Left ventricle myocardium inferior (tissue), 1 donor: ENCODE measurements around the gene ALAS1. TPM values are rescaled to one million over a fixed set of nuclear protein-coding genes. Genes with fewer than 3 reads are reported as not detected.

Source experiments
- DNase-seq: peaks from one replicate; pipeline ENCODE4 v3.0.0-alpha.2; 2020
- H3K27ac ChIP-seq: fragments of 200-600 bp; replicated peaks from 2 replicates; pipeline ENCODE4 v1.8.0; 2021
- H3K27me3 ChIP-seq: fragments of 200-600 bp; 2 replicates; pipeline ENCODE4 v1.8.0; 2021; ENCODE audit warnings: low read depth
- H3K36me3 ChIP-seq: fragments of 200-600 bp; 2 replicates; pipeline ENCODE4 v1.8.0; 2021
- H3K4me1 ChIP-seq: fragments of 200-600 bp; 2 replicates; pipeline ENCODE4 v1.8.0; 2021
- H3K4me3 ChIP-seq: fragments of 200-600 bp; 2 replicates; pipeline ENCODE4 v1.8.0; 2021; ENCODE audit warnings: mild to moderate bottlenecking, moderate library complexity
- H3K9me3 ChIP-seq: fragments of 200-600 bp; replicated peaks from 2 replicates; pipeline ENCODE4 v1.8.0; 2021
- CTCF ChIP-seq: fragments of 200-600 bp; IDR thresholded peaks from 2 replicates; pipeline ENCODE4 v1.8.0; 2021; ENCODE audit warnings: antibody characterized with exemption, mild to moderate bottlenecking, borderline replicate concordance
- intact Hi-C: fragments of 100-400 bp; cut with micrococcal nuclease; formaldehyde crosslinking; loops from one replicate; pipeline ENCODE4 v1.11.0; 2022
- total RNA-seq: library from RNA; stranded (reverse); fragmentation: NEBNext Ultra II Directional; extraction: Animal tissue kit (Norgen Biotek cat#: 25700); gene quantifications from one replicate; pipeline ENCODE4 v1.2.1, GENCODE V29; 2021
- donor health status: DM: no; HTN: yes; CAD: no; lungs with severe emphysema.

ALAS1 gene
- total RNA-seq, 1 donor from 2014 or later: 180 TPM

GRCh38 chr3:52216585-52217408, 18.8 kb downstream of the ALAS1 start:
- H3K4me3 ChIP-seq: no peak overlapping the region
- peak; percentile 65 for DNase-seq
- no peak for TF ChIP-seq CTCF
- no peaks in the 10 kb centered on the region for H3K27me3 ChIP-seq
- H3K9me3 ChIP-seq: no peaks in the 10 kb centered on the region
- peaks cover 67% of the 10 kb centered on the region for H3K4me1 ChIP-seq
- intact Hi-C loops: loop anchor here (10.0 kb wide), 1 partner anchor 62 kb away; the partner anchor contains the start of gene POC1A
- peak overlapping the region; percentile 86 for H3K27ac ChIP-seq
- H3K36me3 ChIP-seq: peaks cover 43% of the 10 kb centered on the region

DNA sequence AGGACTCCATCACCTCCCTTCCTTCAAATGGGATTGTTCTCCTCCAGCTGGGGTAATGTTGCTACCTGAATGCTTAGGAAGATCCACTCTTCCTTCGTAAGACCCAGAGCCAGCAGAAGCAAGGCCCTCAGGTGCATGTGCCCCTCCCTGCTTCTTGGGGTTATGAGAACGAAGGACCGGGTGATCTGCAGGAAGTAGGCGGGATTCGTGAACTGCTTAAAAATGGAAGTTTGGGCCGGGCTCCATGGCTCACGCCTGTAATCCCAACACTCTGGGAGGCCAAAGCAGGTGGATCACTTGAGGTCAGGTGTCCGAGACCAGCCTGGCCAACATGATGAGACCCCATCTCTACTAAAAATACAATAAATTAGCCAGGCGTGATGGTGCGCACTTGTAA, 19.4 kb downstream of the ALAS1 start:
- DNase-seq: no peak
- Histone ChIP-seq H3K27ac (peak overlapping the region; percentile 86), H3K9me3 (no peaks in the 10 kb centered on the region), H3K36me3 (peaks cover 37% of the 10 kb centered on the region), H3K4me3 (peak overlapping the region; percentile 42), H3K4me1 (peaks cover 70% of the 10 kb centered on the region), H3K27me3 (no peaks in the 10 kb centered on the region)
- no peak for TF ChIP-seq CTCF
- intact Hi-C loops: loop anchor here (10.0 kb wide), 1 partner anchor 63 kb away; the partner anchor contains the start of gene POC1A

DNA sequence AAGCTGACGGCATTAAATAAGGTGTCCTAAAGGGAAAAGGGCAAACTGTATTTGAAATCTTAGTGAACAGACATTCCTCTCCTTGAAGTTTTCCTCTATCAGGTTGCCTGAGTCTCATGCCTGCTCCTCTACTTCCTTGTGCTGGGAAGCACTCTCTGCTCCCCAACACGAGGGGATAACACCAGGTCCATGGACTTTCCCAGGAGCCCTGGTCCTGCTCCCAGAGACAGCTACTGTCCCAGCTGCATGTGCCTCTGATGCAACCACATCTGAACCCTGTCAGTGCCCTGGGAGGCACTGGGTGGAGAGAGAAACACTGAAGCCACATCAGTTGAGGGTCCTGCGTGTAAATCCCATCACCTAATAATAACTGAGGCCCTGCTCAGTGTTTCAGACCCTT, 20.1 kb downstream of the ALAS1 start:
- intact Hi-C loops: loop anchor here (10.0 kb wide), 1 partner anchor 63 kb away; the partner anchor contains the start of gene POC1A
- DNase-seq: no peak
- H3K27me3 ChIP-seq: no peaks in the 10 kb centered on the region
- peaks cover 70% of the 10 kb centered on the region for H3K4me1 ChIP-seq
- H3K4me3 ChIP-seq: peak overlapping the region; percentile 42
- no peaks in the 10 kb centered on the region for H3K9me3 ChIP-seq
- no peak for TF ChIP-seq CTCF
- peak overlapping the region; percentile 86 for H3K27ac ChIP-seq
- H3K36me3 ChIP-seq: peaks cover 30% of the 10 kb centered on the region

GRCh38 chr3:52218454-52218853, 20.5 kb downstream of the ALAS1 start:
- peak overlapping the region; percentile 86 for H3K27ac ChIP-seq
- H3K9me3 ChIP-seq: no peaks in the 10 kb centered on the region
- DNase-seq: peak; percentile 50
- no peak for TF ChIP-seq CTCF
- peak overlapping the region; percentile 42 for H3K4me3 ChIP-seq
- H3K4me1 ChIP-seq: peaks cover 70% of the 10 kb centered on the region
- intact Hi-C loops: loop anchor here (10.0 kb wide), 1 partner anchor 64 kb away; the partner anchor contains the start of gene POC1A
- no peaks in the 10 kb centered on the region for H3K27me3 ChIP-seq
- peaks cover 26% of the 10 kb centered on the region for H3K36me3 ChIP-seq

GRCh38 chr3:52218937-52219650, 21.1 kb downstream of the ALAS1 start:
- peaks cover 68% of the 10 kb centered on the region for H3K4me1 ChIP-seq
- H3K4me3 ChIP-seq: peak overlapping the region; percentile 42
- DNase-seq: no peak
- H3K36me3 ChIP-seq: peaks cover 20% of the 10 kb centered on the region
- TF ChIP-seq CTCF: peak; percentile 33
- H3K27ac ChIP-seq: peak overlapping the region; percentile 86
- no peaks in the 10 kb centered on the region for H3K27me3 ChIP-seq
- intact Hi-C loops: loop anchor here (10.0 kb wide), 1 partner anchor 64 kb away; the partner anchor contains the start of gene POC1A
- H3K9me3 ChIP-seq: no peaks in the 10 kb centered on the region
